Testis (tissue), 2 donors: ENCODE data around the gene BDH2.

Experiments used
- POLR2A ChIP-seq: fragments of 450-650 bp; IDR thresholded peaks from one replicate; pipeline ENCODE4 v1.6.1; 2017; ENCODE audit warnings: antibody characterized with exemption, mild to moderate bottlenecking, moderate library complexity
- TF ChIP-seq, protein P1 (sequence below), 3 experiments: fragments of 450-650 bp in 2 of 3; fragments of 200-600 bp in 1 of 3; sonication (generic) in 1 of 3; IDR thresholded peaks; one replicate each; pipeline ENCODE4 v1.5.1; 2016 to 2019; ENCODE audit warnings: antibody characterized with exemption in 3 of 3, mild to moderate bottlenecking in 2 of 3, moderate library complexity in 1 of 3

DNA sequence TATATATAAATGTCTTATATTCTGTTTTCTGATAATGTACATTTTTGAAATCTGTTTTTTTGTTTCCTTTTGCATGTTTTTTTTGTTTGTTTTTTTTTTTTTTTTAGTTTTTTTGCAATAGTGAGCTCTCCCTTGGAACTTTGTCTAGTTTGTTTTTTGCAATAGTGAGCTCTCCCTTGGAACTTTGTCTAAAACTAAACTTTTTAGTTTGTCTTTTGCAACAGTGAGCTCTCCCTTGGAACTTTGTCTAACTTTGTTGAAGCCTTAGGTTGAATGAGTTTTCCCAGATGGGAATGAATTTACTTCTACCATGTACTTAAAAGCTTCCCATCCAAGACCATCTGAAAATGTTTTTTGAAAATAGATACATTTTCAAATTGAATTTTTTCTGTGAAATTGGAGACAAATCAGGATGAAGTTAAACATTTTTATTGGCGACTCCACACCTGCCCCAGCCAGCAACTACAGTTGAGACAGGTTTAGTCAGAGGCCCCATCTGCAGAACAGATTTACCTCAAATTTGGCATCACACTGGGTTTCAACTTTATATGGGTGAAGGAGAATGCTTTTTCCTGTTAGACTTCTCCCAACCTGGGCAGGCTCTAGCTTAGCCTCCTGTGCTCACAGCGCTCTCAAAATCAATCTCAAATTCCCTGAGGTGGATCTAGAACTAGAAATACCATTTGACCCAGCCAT lies 39.0 kb downstream of the BDH2 start:
- TF ChIP-seq, protein P1, sequence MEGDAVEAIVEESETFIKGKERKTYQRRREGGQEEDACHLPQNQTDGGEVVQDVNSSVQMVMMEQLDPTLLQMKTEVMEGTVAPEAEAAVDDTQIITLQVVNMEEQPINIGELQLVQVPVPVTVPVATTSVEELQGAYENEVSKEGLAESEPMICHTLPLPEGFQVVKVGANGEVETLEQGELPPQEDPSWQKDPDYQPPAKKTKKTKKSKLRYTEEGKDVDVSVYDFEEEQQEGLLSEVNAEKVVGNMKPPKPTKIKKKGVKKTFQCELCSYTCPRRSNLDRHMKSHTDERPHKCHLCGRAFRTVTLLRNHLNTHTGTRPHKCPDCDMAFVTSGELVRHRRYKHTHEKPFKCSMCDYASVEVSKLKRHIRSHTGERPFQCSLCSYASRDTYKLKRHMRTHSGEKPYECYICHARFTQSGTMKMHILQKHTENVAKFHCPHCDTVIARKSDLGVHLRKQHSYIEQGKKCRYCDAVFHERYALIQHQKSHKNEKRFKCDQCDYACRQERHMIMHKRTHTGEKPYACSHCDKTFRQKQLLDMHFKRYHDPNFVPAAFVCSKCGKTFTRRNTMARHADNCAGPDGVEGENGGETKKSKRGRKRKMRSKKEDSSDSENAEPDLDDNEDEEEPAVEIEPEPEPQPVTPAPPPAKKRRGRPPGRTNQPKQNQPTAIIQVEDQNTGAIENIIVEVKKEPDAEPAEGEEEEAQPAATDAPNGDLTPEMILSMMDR (IDR thresholded peaks at IDR 0.05), result no peak
- no peak for TF ChIP-seq POLR2A
